Esophagus muscularis mucosa (tissue), 4 donors: Measurements from ENCODE around the gene SPATA13.

ENCODE experiments used
- EP300 ChIP-seq: sonication (generic); formaldehyde crosslinking; IDR thresholded peaks from one replicate; pipeline ENCODE4 v1.6.1; 2017; ENCODE audit warnings: antibody characterized with exemption
- POLR2A ChIP-seq: fragments of 450-650 bp; IDR thresholded peaks from one replicate; pipeline ENCODE4 v1.6.1; 2017; ENCODE audit warnings: antibody characterized with exemption, moderate library complexity, mild to moderate bottlenecking, low read depth
- TF ChIP-seq, protein P1 (sequence below), 3 experiments: fragments of 200-600 bp in 2 of 3; fragments of 450-650 bp in 1 of 3; sonication (generic) in 2 of 3; IDR thresholded peaks; one replicate each; pipeline ENCODE4 v1.5.1; 2017 to 2019; ENCODE audit warnings: antibody characterized with exemption in 3 of 3, mild to moderate bottlenecking in 2 of 3, moderate library complexity in 1 of 3

DNA sequence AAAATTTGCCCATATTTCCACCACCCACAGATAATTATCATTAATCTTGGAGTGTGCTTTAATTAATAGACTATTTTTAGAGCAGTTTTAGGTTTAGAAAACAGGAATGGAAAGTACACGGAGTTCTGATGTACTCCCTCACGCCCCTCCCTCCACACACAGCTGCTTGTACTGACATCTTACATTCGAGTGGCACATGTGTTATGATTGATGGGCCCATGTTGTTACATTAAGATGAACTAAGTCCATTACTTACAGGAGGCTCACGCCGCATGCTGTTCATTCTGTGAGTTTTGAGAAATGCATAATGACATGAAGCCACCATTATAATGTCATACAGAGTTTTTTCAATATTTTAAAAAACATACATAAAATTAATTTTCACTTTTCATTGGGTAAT lies 1.2 kb upstream of the SPATA13 start:
- TF ChIP-seq POLR2A (no peak), EP300 (no peak)
- TF ChIP-seq, protein P1, sequence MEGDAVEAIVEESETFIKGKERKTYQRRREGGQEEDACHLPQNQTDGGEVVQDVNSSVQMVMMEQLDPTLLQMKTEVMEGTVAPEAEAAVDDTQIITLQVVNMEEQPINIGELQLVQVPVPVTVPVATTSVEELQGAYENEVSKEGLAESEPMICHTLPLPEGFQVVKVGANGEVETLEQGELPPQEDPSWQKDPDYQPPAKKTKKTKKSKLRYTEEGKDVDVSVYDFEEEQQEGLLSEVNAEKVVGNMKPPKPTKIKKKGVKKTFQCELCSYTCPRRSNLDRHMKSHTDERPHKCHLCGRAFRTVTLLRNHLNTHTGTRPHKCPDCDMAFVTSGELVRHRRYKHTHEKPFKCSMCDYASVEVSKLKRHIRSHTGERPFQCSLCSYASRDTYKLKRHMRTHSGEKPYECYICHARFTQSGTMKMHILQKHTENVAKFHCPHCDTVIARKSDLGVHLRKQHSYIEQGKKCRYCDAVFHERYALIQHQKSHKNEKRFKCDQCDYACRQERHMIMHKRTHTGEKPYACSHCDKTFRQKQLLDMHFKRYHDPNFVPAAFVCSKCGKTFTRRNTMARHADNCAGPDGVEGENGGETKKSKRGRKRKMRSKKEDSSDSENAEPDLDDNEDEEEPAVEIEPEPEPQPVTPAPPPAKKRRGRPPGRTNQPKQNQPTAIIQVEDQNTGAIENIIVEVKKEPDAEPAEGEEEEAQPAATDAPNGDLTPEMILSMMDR (IDR thresholded peaks at IDR 0.05): no peak
